ENCODE data around the gene SAMD1. TPM values are rescaled to one million over a fixed set of nuclear protein-coding genes. Genes with fewer than 3 reads are reported as not detected.

Gene SAMD1
- total RNA-seq, 2 experiments from 2014 or later: 124 to 128 TPM

GRCh38 chr19:14039181-14039580, 51.4 kb downstream of the SAMD1 start:
- Histone ChIP-seq H3K9me2 (ENCODE audit: insufficient read depth, low read length) (no peaks in the 10 kb centered on the region), H4K20me1 (ENCODE audit: insufficient read depth, low read length) (no peaks in the 10 kb centered on the region), H3K4me3 (ENCODE audit: low read depth, low read length, poor library complexity, severe bottlenecking) (no peak overlapping the region), H2AFZ (ENCODE audit: low read length) (no peak overlapping the region), H3K79me2 (ENCODE audit: insufficient read depth, low read depth, low read length) (no peaks in the 10 kb centered on the region), H3K27ac (ENCODE audit: low read depth, low read length, poor library complexity, severe bottlenecking) (no peak overlapping the region), H3K4me2 (ENCODE audit: low read length) (no peak overlapping the region), H3K36me3 (ENCODE audit: insufficient read depth, low read length) (no peaks in the 10 kb centered on the region), H3K9me3 (ENCODE audit: low read length) (no peaks in the 10 kb centered on the region), H3K4me1 (ENCODE audit: insufficient read depth, low read length, poor library complexity, severe bottlenecking) (peaks cover 12% of the 10 kb centered on the region)
- TF ChIP-seq CTCF (conservative IDR thresholded peaks at IDR 0.05; ENCODE audit: low read length) (no peak), EZH2phosphoT487 (IDR thresholded peaks at IDR 0.05; ENCODE audit: borderline replicate concordance, low read depth, low read length) (no peak)
- no peak for DNase-seq (ENCODE audit: low spot score)
- POLR2A ChIA-PET: no interaction called here
- intact Hi-C loops (cut with micrococcal nuclease; ENCODE audit: unreplicated experiment): no loop called here
- CTCF ChIA-PET (ENCODE audit: unreplicated experiment): no interaction called here
- no TSS peak for BruUV-seq (replicated peaks)

Other genes with a start within 250 kb of the SAMD1 start
- not detected in 2 replicates for gene NANOS3, start 213.6 kb downstream of the SAMD1 start, total RNA-seq (2014; rRNA removed; shearing (Covaris generic))
- not detected in 2 replicates for gene NANOS3, start 213.6 kb downstream of the SAMD1 start, total RNA-seq (2022)
- 2.5 and 4.5 TPM in 2 replicates for gene BRME1, start 184.6 kb downstream of the SAMD1 start, total RNA-seq (2014; rRNA removed; shearing (Covaris generic))
- 7.1 and 7.2 TPM in 2 replicates for gene BRME1, start 184.6 kb downstream of the SAMD1 start, total RNA-seq (2022)
- 18.7 and 23.3 TPM in 2 replicates for gene CC2D1A, start 184.6 kb downstream of the SAMD1 start, total RNA-seq (2014; rRNA removed; shearing (Covaris generic))
- gene CC2D1A, start 184.6 kb downstream of the SAMD1 start, total RNA-seq (2022): 44.0 and 48.3 TPM in 2 replicates
- 0.16 TPM in 1 of 2 replicates, not detected in the other for gene PODNL1, start 152.3 kb downstream of the SAMD1 start, total RNA-seq (2014; rRNA removed; shearing (Covaris generic))
- 0.20 TPM in 1 of 2 replicates, not detected in the other for gene PODNL1, start 152.3 kb downstream of the SAMD1 start, total RNA-seq (2022)
- gene DCAF15, start 138.2 kb downstream of the SAMD1 start, total RNA-seq (2014; rRNA removed; shearing (Covaris generic)): 61.0 and 71.3 TPM in 2 replicates
- 86.2 and 97.3 TPM in 2 replicates for gene DCAF15, start 138.2 kb downstream of the SAMD1 start, total RNA-seq (2022)
- 3.5 and 4.4 TPM in 2 replicates for gene RFX1, start 84.4 kb downstream of the SAMD1 start, total RNA-seq (2014; rRNA removed; shearing (Covaris generic))
- gene RFX1, start 84.4 kb downstream of the SAMD1 start, total RNA-seq (2022): 13.8 and 17.4 TPM in 2 replicates
- not detected in 2 replicates for gene RLN3, start 62.6 kb downstream of the SAMD1 start, total RNA-seq (2014; rRNA removed; shearing (Covaris generic))
- gene RLN3, start 62.6 kb downstream of the SAMD1 start, total RNA-seq (2022): not detected in 2 replicates
- gene IL27RA, start 59.0 kb downstream of the SAMD1 start, total RNA-seq (2014; rRNA removed; shearing (Covaris generic)): 5.2 and 6.7 TPM in 2 replicates
- 6.0 and 9.0 TPM in 2 replicates for gene IL27RA, start 59.0 kb downstream of the SAMD1 start, total RNA-seq (2022)
- 0.09 TPM in 1 of 2 replicates, not detected in the other for gene PALM3, start 28.7 kb downstream of the SAMD1 start, total RNA-seq (2014; rRNA removed; shearing (Covaris generic))
- not detected in 2 replicates for gene PALM3, start 28.7 kb downstream of the SAMD1 start, total RNA-seq (2022)
- gene MISP3, start 18.0 kb downstream of the SAMD1 start, total RNA-seq (2014; rRNA removed; shearing (Covaris generic)): 3.3 and 6.4 TPM in 2 replicates
- 3.9 TPM in 2 replicates for gene MISP3, start 18.0 kb downstream of the SAMD1 start, total RNA-seq (2022)
- 1.0 and 2.6 TPM in 2 replicates for gene C19orf67, start 5.0 kb downstream of the SAMD1 start, total RNA-seq (2014; rRNA removed; shearing (Covaris generic))
- 0.55 and 1.4 TPM in 2 replicates for gene C19orf67, start 5.0 kb downstream of the SAMD1 start, total RNA-seq (2022)
- 18.0 and 21.1 TPM in 2 replicates for gene PRKACA, start 27.0 kb upstream of the SAMD1 start, total RNA-seq (2014; rRNA removed; shearing (Covaris generic))
- gene PRKACA, start 27.0 kb upstream of the SAMD1 start, total RNA-seq (2022): 62.0 and 63.7 TPM in 2 replicates
- 115 and 202 TPM in 2 replicates for gene ASF1B, start 45.8 kb upstream of the SAMD1 start, total RNA-seq (2014; rRNA removed; shearing (Covaris generic))
- 139 and 143 TPM in 2 replicates for gene ASF1B, start 45.8 kb upstream of the SAMD1 start, total RNA-seq (2022)
- 2.6 and 5.0 TPM in 2 replicates for gene ADGRL1, start 115.4 kb upstream of the SAMD1 start, total RNA-seq (2014; rRNA removed; shearing (Covaris generic))
- gene ADGRL1, start 115.4 kb upstream of the SAMD1 start, total RNA-seq (2022): 8.1 and 8.2 TPM in 2 replicates